Mesendoderm (in vitro differentiated cells): ENCODE data around the gene PACSIN1.

Source experiments
- DNase-seq: peaks from one replicate; pipeline ENCODE4 v3.0.0; 2013
- H2AK5ac ChIP-seq: 2 replicates; pipeline ENCODE4 v1.6.1; 2013; ENCODE audit warnings: low read length, inconsistent platforms
- H2BK120ac ChIP-seq: 2 replicates; pipeline ENCODE4 v1.6.1; 2013; ENCODE audit warnings: low read depth, mild to moderate bottlenecking, low read length, moderate library complexity, mixed read lengths
- H2BK15ac ChIP-seq: replicated peaks from 2 replicates; pipeline ENCODE4 v1.6.1; 2013; ENCODE audit warnings: low read depth, mild to moderate bottlenecking, moderate library complexity
- H2BK5ac ChIP-seq: 2 replicates; pipeline ENCODE4 v1.6.1; 2013; ENCODE audit warnings: low read length, inconsistent platforms
- H3K18ac ChIP-seq: 2 replicates; pipeline ENCODE4 v1.6.1; 2013; ENCODE audit warnings: mild to moderate bottlenecking, low read length, mixed read lengths
- H3K23ac ChIP-seq: one replicate; pipeline ENCODE4 v1.6.1; 2013; ENCODE audit warnings: low read length
- H3K27ac ChIP-seq: 2 replicates; pipeline ENCODE4 v1.5.1; 2013; ENCODE audit warnings: low read depth, mild to moderate bottlenecking, inconsistent platforms, low read length, moderate library complexity
- H3K27me3 ChIP-seq: 2 replicates; pipeline ENCODE4 v1.6.1; 2013; ENCODE audit warnings: low read length, control low read depth, mild to moderate bottlenecking, inconsistent platforms; ENCODE audit not compliant: insufficient read depth, poor library complexity
- H3K36me3 ChIP-seq: 2 replicates; pipeline ENCODE4 v1.6.1; 2013; ENCODE audit warnings: low read length, inconsistent platforms; ENCODE audit not compliant: control insufficient read depth, insufficient read depth
- H3K4ac ChIP-seq: one replicate; pipeline ENCODE4 v1.6.1; 2013; ENCODE audit warnings: low read depth, mild to moderate bottlenecking, low read length, moderate library complexity
- H3K4me1 ChIP-seq: 2 replicates; pipeline ENCODE4 v1.6.1; 2013; ENCODE audit warnings: low read depth, low read length, inconsistent platforms; ENCODE audit not compliant: control insufficient read depth
- H3K4me2 ChIP-seq: 2 replicates; pipeline ENCODE4 v1.6.1; 2013; ENCODE audit warnings: low read length
- H3K4me3 ChIP-seq: 2 replicates; pipeline ENCODE4 v1.5.1; 2013; ENCODE audit warnings: mild to moderate bottlenecking, low read length
- H3K56ac ChIP-seq: one replicate; pipeline ENCODE4 v1.6.1; 2013; ENCODE audit warnings: low read length
- H3K79me1 ChIP-seq: 2 replicates; pipeline ENCODE4 v1.6.1; 2013; ENCODE audit warnings: low read length, inconsistent platforms
- H3K79me2 ChIP-seq: 2 replicates; pipeline ENCODE4 v1.6.1; 2013; ENCODE audit warnings: mild to moderate bottlenecking, low read length; ENCODE audit not compliant: control insufficient read depth, insufficient read depth
- H3K9ac ChIP-seq: 2 replicates; pipeline ENCODE4 v1.6.1; 2013; ENCODE audit warnings: low read length, inconsistent platforms
- H4K5ac ChIP-seq: one replicate; pipeline ENCODE4 v1.6.1; 2013; ENCODE audit warnings: low read length
- H4K8ac ChIP-seq: one replicate; pipeline ENCODE4 v1.6.1; 2013; ENCODE audit warnings: low read depth, mild to moderate bottlenecking, control low read depth, low read length, moderate library complexity
- WGBS: extraction: QIAGEN DNeasy Blood & Tissue Kit; methylation state at CpG from one replicate; pipeline ENCODE4 v1.1.7; 2013; ENCODE audit warnings: low lambda C conversion rate, missing lambda C conversion rate; ENCODE audit not compliant: insufficient coverage; ENCODE audit errors: extremely low coverage; 5-methylcytosine and 5-hydroxymethylcytosine counted together

PACSIN1 gene

GRCh38 chr6:34494973-34495372 lies 29.1 kb downstream of the PACSIN1 start:
- Histone ChIP-seq H3K27ac (no peak overlapping the region), H3K4me1 (no peaks in the 10 kb centered on the region), H3K27me3 (no peaks in the 10 kb centered on the region), H4K8ac (no peak overlapping the region), H3K36me3 (no peaks in the 10 kb centered on the region), H3K23ac (no peak overlapping the region), H3K79me1 (no peaks in the 10 kb centered on the region), H3K4ac (no peak overlapping the region), H3K79me2 (no peaks in the 10 kb centered on the region), H2AK5ac (no peak overlapping the region), H3K4me2 (no peak overlapping the region), H3K56ac (no peak overlapping the region), H2BK5ac (no peak overlapping the region), H4K5ac (no peak overlapping the region), H3K18ac (no peak overlapping the region), H3K4me3 (no peak overlapping the region), H2BK15ac (no peak overlapping the region), H3K9ac (no peak overlapping the region), H2BK120ac (no peak overlapping the region)
- WGBS = no CpG with 5 or more reads among the region's 3 CpGs
- DNase-seq = no peak

DNA sequence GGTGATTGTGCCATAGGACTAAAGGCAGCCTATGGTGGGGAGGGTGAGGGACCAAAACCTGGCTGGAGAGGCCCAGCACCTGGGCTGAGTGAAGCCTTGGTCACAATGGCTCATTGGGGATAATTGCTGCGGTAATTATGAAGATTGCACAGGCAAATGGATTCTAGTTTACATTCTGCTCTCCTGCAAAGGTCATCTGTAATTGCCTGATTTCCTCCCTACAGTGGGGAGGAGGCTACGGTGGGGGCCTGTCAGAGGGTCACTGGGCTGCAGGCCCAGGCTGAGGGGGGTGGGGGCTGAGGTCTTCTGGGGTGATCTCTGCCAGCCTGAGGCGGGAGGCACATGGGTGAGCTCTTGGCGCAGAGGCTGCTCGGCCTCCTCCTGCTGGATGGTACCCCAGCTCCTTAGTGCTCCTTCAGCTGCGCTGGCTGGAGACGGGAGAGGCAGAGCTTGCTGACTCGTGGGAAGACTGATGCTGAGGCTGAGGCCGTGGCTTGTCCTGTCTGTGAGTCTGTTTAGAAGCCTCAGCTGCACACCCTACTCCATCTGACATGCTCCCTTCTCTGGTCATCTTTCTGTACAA lies 30.3 kb downstream of the PACSIN1 start:
- Histone ChIP-seq H3K79me2 (no peaks in the 10 kb centered on the region), H3K56ac (no peak overlapping the region), H3K79me1 (no peaks in the 10 kb centered on the region), H4K8ac (no peak overlapping the region), H3K9ac (no peak overlapping the region), H2BK15ac (no peak overlapping the region), H3K18ac (no peak overlapping the region), H3K36me3 (no peaks in the 10 kb centered on the region), H2BK5ac (no peak overlapping the region), H3K4me1 (no peaks in the 10 kb centered on the region), H3K4ac (no peak overlapping the region), H3K4me3 (no peak overlapping the region), H3K27ac (no peak overlapping the region), H3K4me2 (no peak overlapping the region), H3K27me3 (no peaks in the 10 kb centered on the region), H3K23ac (no peak overlapping the region), H2AK5ac (no peak overlapping the region), H2BK120ac (no peak overlapping the region), H4K5ac (no peak overlapping the region)
- no CpG with 5 or more reads among the region's 9 CpGs for WGBS
- DNase-seq = no peak

GRCh38 chr6:34497411-34497810 lies 31.5 kb downstream of the PACSIN1 start:
- no peak overlapping the region for H3K56ac ChIP-seq
- no peak overlapping the region for H2BK120ac ChIP-seq
- no peak overlapping the region for H3K4me2 ChIP-seq
- no peak overlapping the region for H3K27ac ChIP-seq
- no peak overlapping the region for H3K18ac ChIP-seq
- no peak overlapping the region for H2BK5ac ChIP-seq
- no peak overlapping the region for H4K5ac ChIP-seq
- H3K27me3 ChIP-seq = no peaks in the 10 kb centered on the region
- H3K79me2 ChIP-seq = no peaks in the 10 kb centered on the region
- no peaks in the 10 kb centered on the region for H3K36me3 ChIP-seq
- no peak overlapping the region for H3K23ac ChIP-seq
- H3K4me1 ChIP-seq = no peaks in the 10 kb centered on the region
- H3K4ac ChIP-seq = no peak overlapping the region
- no peak for DNase-seq
- H4K8ac ChIP-seq = no peak overlapping the region
- no peak overlapping the region for H3K9ac ChIP-seq
- H2BK15ac ChIP-seq = no peak overlapping the region
- WGBS = no CpG with 5 or more reads among the region's 10 CpGs
- H3K79me1 ChIP-seq = no peaks in the 10 kb centered on the region
- no peak overlapping the region for H2AK5ac ChIP-seq
- no peak overlapping the region for H3K4me3 ChIP-seq

GRCh38 chr6:34506718-34507117 lies 40.8 kb downstream of the PACSIN1 start:
- no peak overlapping the region for H4K5ac ChIP-seq
- no peak overlapping the region for H2BK5ac ChIP-seq
- no peak overlapping the region for H3K23ac ChIP-seq
- H3K56ac ChIP-seq = no peak overlapping the region
- H3K36me3 ChIP-seq = no peaks in the 10 kb centered on the region
- no peak overlapping the region for H3K4ac ChIP-seq
- DNase-seq = no peak
- H3K79me2 ChIP-seq = no peaks in the 10 kb centered on the region
- no peak overlapping the region for H2BK15ac ChIP-seq
- no peak overlapping the region for H2BK120ac ChIP-seq
- no peaks in the 10 kb centered on the region for H3K79me1 ChIP-seq
- H3K9ac ChIP-seq = no peak overlapping the region
- H3K4me3 ChIP-seq = no peak overlapping the region
- no peak overlapping the region for H4K8ac ChIP-seq
- H3K4me1 ChIP-seq = no peaks in the 10 kb centered on the region
- no peak overlapping the region for H2AK5ac ChIP-seq
- no peak overlapping the region for H3K18ac ChIP-seq
- WGBS = no CpG with 5 or more reads among the region's 5 CpGs
- no peaks in the 10 kb centered on the region for H3K27me3 ChIP-seq
- no peak overlapping the region for H3K4me2 ChIP-seq
- no peak overlapping the region for H3K27ac ChIP-seq

- no peaks in the 10 kb centered on the region for H3K79me1 ChIP-seq
- no peaks in the 10 kb centered on the region for H3K79me2 ChIP-seq
- H3K27ac ChIP-seq = no peak overlapping the region
- WGBS = no CpG with 5 or more reads among the region's 3 CpGs
- H3K18ac ChIP-seq = no peak overlapping the region
- H3K4ac ChIP-seq = no peak overlapping the region
- H3K27me3 ChIP-seq = no peaks in the 10 kb centered on the region
- H3K56ac ChIP-seq = no peak overlapping the region
- no peaks in the 10 kb centered on the region for H3K36me3 ChIP-seq
- H2BK15ac ChIP-seq = no peak overlapping the region
- no peak overlapping the region for H4K8ac ChIP-seq
- no peak overlapping the region for H3K4me2 ChIP-seq
- H2AK5ac ChIP-seq = no peak overlapping the region
- no peak overlapping the region for H3K9ac ChIP-seq
- no peak overlapping the region for H2BK120ac ChIP-seq
- peaks cover 2% of the 10 kb centered on the region for H3K4me1 ChIP-seq
- H3K23ac ChIP-seq = no peak overlapping the region
- H4K5ac ChIP-seq = no peak overlapping the region
- DNase-seq = no peak
- H3K4me3 ChIP-seq = no peak overlapping the region
- no peak overlapping the region for H2BK5ac ChIP-seq
Measured at GRCh38 chr6:34508425-34508824, 42.5 kb downstream of the PACSIN1 start.

- WGBS = no CpG with 5 or more reads among the region's 4 CpGs
- Histone ChIP-seq H2BK120ac (no peak overlapping the region), H3K79me2 (no peaks in the 10 kb centered on the region), H3K4me3 (no peak overlapping the region), H4K5ac (no peak overlapping the region), H2BK5ac (no peak overlapping the region), H3K9ac (no peak overlapping the region), H3K27me3 (no peaks in the 10 kb centered on the region), H2BK15ac (no peak overlapping the region), H3K36me3 (no peaks in the 10 kb centered on the region), H3K56ac (no peak overlapping the region), H3K4ac (no peak overlapping the region), H3K4me1 (peaks cover 7% of the 10 kb centered on the region), H2AK5ac (no peak overlapping the region), H3K27ac (no peak overlapping the region), H3K18ac (no peak overlapping the region), H3K79me1 (no peaks in the 10 kb centered on the region), H4K8ac (no peak overlapping the region), H3K4me2 (no peak overlapping the region), H3K23ac (no peak overlapping the region)
- no peak for DNase-seq
Measured at GRCh38 chr6:34509782-34510181, 43.9 kb downstream of the PACSIN1 start.
